Lung (tissue), 12 donors: ENCODE measurements around the gene PTRHD1. TPM values are rescaled to one million over a fixed set of nuclear protein-coding genes. Genes with fewer than 3 reads are reported as not detected.
A peak's percentile ranks its signal among the peaks of the same experiment; 100 is the strongest.

Experiments
- ATAC-seq: fragments of 200-7000 bp; cut with Tn5 transposase; one replicate; pipeline ENCODE4 v1.9.1; 2020; ENCODE audit warnings: moderate number of reproducible peaks; ENCODE audit not compliant: insufficient read depth, low FRiP score
- DNase-seq, 3 donors: peaks; one replicate each; pipeline ENCODE4 v3.0.0-alpha.2; 2013 to 2017
- H3K27ac ChIP-seq, 2 donors: one replicate each; pipeline ENCODE4 v1.5.1; 2013; ENCODE audit warnings: mild to moderate bottlenecking in 2 of 2, moderate library complexity in 2 of 2, control low read depth in 1 of 2, inconsistent platforms in 1 of 2, low read depth in 1 of 2, low read length in 1 of 2
- H3K27me3 ChIP-seq, 3 donors: one replicate each; pipeline ENCODE4 v1.5.1; 2013; ENCODE audit warnings: low read length in 2 of 3; ENCODE audit not compliant: control insufficient read depth in 3 of 3, insufficient read depth in 3 of 3
- H3K36me3 ChIP-seq, 4 donors: one replicate each; pipeline ENCODE4 v1.5.1; 2013; ENCODE audit warnings: low read length in 4 of 4, mild to moderate bottlenecking in 1 of 4, moderate library complexity in 1 of 4; ENCODE audit not compliant: control insufficient read depth in 4 of 4, insufficient read depth in 4 of 4
- H3K4me1 ChIP-seq, 5 donors: one replicate each; pipeline ENCODE4 v1.5.1; 2013; ENCODE audit warnings: low read length in 5 of 5, mild to moderate bottlenecking in 2 of 5, moderate library complexity in 1 of 5; ENCODE audit not compliant: control insufficient read depth in 5 of 5, insufficient read depth in 5 of 5
- H3K4me3 ChIP-seq: one replicate; pipeline ENCODE4 v1.5.1; 2013; ENCODE audit warnings: mild to moderate bottlenecking, control low read depth, moderate library complexity
- H3K9ac ChIP-seq, 2 donors: one replicate each; pipeline ENCODE4 v1.5.1; 2013; ENCODE audit warnings: low read length in 2 of 2, control low read depth in 1 of 2; ENCODE audit not compliant: insufficient read depth in 1 of 2
- H3K9me3 ChIP-seq, 4 donors: one replicate each; pipeline ENCODE4 v1.5.1; 2013; ENCODE audit warnings: low read length in 3 of 4, mild to moderate bottlenecking in 1 of 4, moderate library complexity in 1 of 4; ENCODE audit not compliant: control insufficient read depth in 4 of 4, insufficient read depth in 3 of 4
- WGBS, 2 donors: extraction: QIAGEN DNeasy Blood & Tissue Kit; methylation state at CpG; one replicate each; pipeline ENCODE4 v1.1.7; 2013; 5-methylcytosine and 5-hydroxymethylcytosine counted together
- polyA plus RNA-seq, 2 donors: library from polyadenylated mRNA; stranded (reverse); fragments of 200-250 nt; gene quantifications; one replicate each; pipeline ENCODE4 v1.2.1, GENCODE V29; 2013
- total RNA-seq, 2 donors: library from RNA; depleted of rRNA in 1 of 2; stranded (reverse); fragments of >200 nt in 1 of 2; gene quantifications; one replicate each; pipeline ENCODE4 v1.2.1, GENCODE V29; 2014 to 2021
- TF ChIP-seq, protein P1 (sequence below): IDR thresholded peaks from 2 replicates; pipeline ENCODE4 v1.5.1; 2012; ENCODE audit warnings: mild to moderate bottlenecking; ENCODE audit errors: control extremely low read depth, extremely low read depth
- donor health status: control.
- donor health status: control.
- donor health status: Bipolar disorder and iron deficiency.
- donor health status: healthy.
- donor health status: DM: yes; HTN: yes; CAD: no.

Gene PTRHD1
- total and polyA plus RNA-seq, 4 donors: 22.3 to 39.2 (median 32.3) TPM

DNA sequence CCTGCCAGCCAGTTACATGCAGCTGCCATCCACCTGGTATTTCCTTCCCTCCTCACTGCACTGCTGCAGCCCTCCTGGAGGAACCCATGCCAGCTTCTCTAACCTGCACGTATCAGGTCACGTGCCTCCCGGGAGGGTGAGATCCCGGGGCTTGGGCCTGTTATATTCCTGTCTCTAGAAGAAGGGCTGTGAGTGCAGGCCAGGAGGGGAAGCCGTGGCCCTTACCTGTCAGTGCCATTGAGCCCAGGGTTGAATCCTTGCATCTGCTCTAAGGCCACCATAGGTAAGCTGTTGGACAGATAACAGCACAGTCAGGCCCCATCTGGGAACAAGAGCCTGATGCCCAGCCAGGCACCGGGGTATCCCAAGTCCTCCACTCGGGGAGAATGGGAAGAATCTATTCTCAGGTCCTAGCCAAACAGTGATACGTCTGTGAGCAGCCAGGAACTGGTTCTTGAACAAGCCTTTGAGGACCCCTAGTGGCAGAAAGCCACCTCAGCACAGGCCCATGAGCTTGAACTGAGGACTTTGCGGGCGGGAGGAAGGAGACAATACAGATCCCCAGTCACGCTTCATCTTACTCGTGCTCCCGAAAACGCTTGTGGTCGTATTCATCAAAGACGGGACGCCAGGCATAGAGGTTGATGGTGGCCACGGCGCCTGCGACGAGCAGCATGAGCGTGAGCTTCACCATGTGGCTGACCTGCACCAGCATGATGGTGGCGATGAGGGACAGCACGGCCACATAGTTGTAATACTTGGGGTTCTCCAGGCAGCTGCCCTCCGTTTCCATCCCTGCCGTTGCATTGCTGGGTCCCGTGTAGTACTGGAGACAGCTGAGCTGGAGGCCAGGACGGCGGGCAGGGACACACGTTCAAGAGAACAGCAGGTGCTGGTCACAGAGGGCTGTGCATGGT is 34.4 kb upstream of the PTRHD1 start:
- 39 to 41% methylated on average over 30 of the region's 30 CpGs for WGBS, 2 donors
- no peaks in the 10 kb centered on the region for H3K27me3 ChIP-seq
- no peaks in the 10 kb centered on the region for H3K9me3 ChIP-seq
- H3K4me3 ChIP-seq: no peak overlapping the region
- DNase-seq (peak; percentile 85 to 93 (median 90)), ATAC-seq (peak; percentile 88)
- TF ChIP-seq, protein P1, sequence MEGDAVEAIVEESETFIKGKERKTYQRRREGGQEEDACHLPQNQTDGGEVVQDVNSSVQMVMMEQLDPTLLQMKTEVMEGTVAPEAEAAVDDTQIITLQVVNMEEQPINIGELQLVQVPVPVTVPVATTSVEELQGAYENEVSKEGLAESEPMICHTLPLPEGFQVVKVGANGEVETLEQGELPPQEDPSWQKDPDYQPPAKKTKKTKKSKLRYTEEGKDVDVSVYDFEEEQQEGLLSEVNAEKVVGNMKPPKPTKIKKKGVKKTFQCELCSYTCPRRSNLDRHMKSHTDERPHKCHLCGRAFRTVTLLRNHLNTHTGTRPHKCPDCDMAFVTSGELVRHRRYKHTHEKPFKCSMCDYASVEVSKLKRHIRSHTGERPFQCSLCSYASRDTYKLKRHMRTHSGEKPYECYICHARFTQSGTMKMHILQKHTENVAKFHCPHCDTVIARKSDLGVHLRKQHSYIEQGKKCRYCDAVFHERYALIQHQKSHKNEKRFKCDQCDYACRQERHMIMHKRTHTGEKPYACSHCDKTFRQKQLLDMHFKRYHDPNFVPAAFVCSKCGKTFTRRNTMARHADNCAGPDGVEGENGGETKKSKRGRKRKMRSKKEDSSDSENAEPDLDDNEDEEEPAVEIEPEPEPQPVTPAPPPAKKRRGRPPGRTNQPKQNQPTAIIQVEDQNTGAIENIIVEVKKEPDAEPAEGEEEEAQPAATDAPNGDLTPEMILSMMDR: peak; percentile 87
- no peak overlapping the region for H3K9ac ChIP-seq
- peaks cover 0 to 8% (median 2%) of the 10 kb centered on the region in 4 donors for H3K36me3 ChIP-seq
- peak overlapping the region in 1 of 2 donors; percentile 5 for H3K27ac ChIP-seq
- peaks cover 0 to 10% (median 2%) of the 10 kb centered on the region in 5 donors for H3K4me1 ChIP-seq

DNA sequence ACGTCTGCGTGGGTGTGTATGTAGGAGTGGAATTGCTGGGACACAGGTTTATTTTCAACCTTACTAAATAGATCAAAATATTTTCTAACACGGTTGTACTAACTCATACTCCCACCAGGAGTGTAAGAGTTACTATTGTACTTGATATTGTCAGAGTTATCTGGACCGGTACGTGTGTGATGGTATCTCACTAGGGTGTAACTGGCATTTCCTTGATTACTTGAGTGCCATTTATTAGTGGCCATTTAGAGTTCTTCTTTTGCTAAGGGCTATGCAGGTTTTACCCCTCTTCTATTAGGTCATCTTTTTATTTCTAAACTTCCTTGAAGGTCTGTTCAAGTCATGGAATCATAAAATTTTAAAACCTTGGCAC is 33.6 kb upstream of the PTRHD1 start:
- TF ChIP-seq, protein P1: no peak
- Histone ChIP-seq H3K4me1 (peaks cover 0 to 10% (median 2%) of the 10 kb centered on the region in 5 donors), H3K9ac (no peak overlapping the region), H3K27me3 (no peaks in the 10 kb centered on the region), H3K4me3 (no peak overlapping the region), H3K36me3 (peaks cover 0 to 13% (median 4%) of the 10 kb centered on the region in 4 donors), H3K27ac (no peak overlapping the region), H3K9me3 (no peaks in the 10 kb centered on the region)
- ATAC-seq (no peak), DNase-seq (no peak)
- WGBS, 2 donors: 58 to 68% methylated on average over 5 of the region's 5 CpGs

DNA sequence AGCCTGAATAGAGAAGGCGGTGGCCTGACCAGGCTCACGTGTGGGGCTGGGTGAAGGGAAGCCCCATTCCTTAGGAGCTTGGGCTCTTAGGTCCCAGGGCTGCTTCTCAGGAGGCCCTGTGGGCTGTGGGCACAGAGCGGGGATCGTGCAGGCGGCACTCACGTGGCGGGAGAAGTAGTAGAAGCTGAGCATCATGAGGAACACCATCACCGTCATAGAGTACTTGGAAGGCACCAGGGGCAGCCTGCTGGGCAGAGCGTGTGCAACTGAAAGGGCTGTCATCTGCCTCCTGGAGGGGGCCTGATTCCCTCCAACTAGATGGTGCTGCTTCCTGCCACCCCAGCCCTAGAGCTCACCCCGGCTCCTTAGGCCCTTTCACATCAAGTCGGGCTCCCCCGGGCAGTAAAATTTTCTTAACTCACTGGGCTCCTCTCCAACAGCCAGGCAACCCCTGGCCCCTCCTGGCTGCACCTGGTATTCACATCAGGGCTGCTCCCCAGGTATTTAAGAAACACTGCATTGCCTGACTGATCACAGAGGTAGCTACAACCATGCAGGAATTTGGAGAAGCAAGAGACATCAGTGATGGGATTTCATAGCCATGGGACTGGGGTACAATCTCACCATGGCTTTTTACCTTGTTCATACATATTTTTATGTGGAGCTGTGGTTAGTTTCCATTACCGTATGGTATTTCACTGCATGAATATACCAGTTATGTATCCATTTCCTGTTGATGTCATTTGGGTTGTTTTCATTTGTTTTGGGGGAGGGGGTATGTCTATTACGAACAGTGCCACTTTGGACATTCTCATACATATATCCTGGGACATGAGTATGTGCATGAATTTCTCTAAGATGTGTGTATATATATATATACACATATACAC is 32.9 kb upstream of the PTRHD1 start:
- Histone ChIP-seq H3K9ac (no peak overlapping the region), H3K4me3 (no peak overlapping the region), H3K36me3 (peaks cover 0 to 18% (median 5%) of the 10 kb centered on the region in 4 donors), H3K9me3 (no peaks in the 10 kb centered on the region), H3K4me1 (peaks cover 0 to 10% (median 2%) of the 10 kb centered on the region in 5 donors), H3K27ac (no peak overlapping the region), H3K27me3 (no peaks in the 10 kb centered on the region)
- 83 to 88% methylated on average over 14 of the region's 14 CpGs for WGBS, 2 donors
- no peak for ATAC-seq
- TF ChIP-seq, protein P1: no peak
- no peak for DNase-seq
